ENCODE data around the gene AGK. TPM values are rescaled to one million over a fixed set of nuclear protein-coding genes. Genes with fewer than 3 reads are reported as not detected.
A peak's percentile ranks its signal among the peaks of the same experiment; 100 is the strongest.
"Not testable (repeated sequence)": the region's sequence is repeated elsewhere in the genome, so short reads cannot be mapped to it uniquely, and the experiment has no call there.

The AGK gene
- polyA plus RNA-seq, 1 donor from 2014 or later, result 23.1 TPM

GRCh38 chr7:141534757-141535737 is 16.2 kb upstream of the AGK start:
- Mint-ChIP-seq H3K4me1 (peaks cover 0 to 2% (median 0%) of the 10 kb centered on the region in 3 donors), H3K27ac (no peak overlapping the region), H3K4me3 (no peak overlapping the region), H3K9me3 (no peaks in the 10 kb centered on the region), H3K36me3 (no peaks in the 10 kb centered on the region), H3K27me3 (peaks cover 6% of the 10 kb centered on the region)

DNA sequence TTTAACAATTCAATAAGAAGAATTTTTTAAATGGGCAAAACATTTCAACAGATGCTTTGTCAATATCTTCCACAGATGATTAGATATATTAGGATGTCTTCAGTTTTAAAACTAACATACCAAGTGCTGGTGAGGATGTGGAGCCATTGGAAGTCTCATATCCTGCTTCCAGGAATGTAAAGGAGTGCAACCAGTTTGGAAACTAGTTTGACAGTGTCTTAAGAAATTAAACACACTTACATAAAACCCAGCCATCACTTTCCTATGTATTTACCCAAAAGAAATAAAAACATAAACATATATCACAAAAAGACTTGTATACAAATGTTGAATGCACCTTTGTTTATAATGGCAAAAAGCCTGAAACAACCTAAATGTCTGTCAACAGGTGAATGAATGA is 13.3 kb upstream of the AGK start:
- Mint-ChIP-seq H3K36me3 (no peaks in the 10 kb centered on the region), H3K4me1 (peaks cover 0 to 2% (median 0%) of the 10 kb centered on the region in 3 donors), H3K4me3 (no peak overlapping the region), H3K9me3 (no peaks in the 10 kb centered on the region), H3K27ac (no peak overlapping the region), H3K27me3 (peaks cover 8% of the 10 kb centered on the region)

- H3K4me3 Mint-ChIP-seq, result no peak overlapping the region
- peaks cover 3% of the 10 kb centered on the region for H3K36me3 Mint-ChIP-seq
- H3K27me3 Mint-ChIP-seq, result peaks cover 2% of the 10 kb centered on the region
- H3K27ac Mint-ChIP-seq, result no peak overlapping the region
- no peaks in the 10 kb centered on the region for H3K4me1 Mint-ChIP-seq
- H3K9me3 Mint-ChIP-seq, result peaks cover 0 to 2% (median 0%) of the 10 kb centered on the region in 3 donors
Observed at GRCh38 chr7:141541375-141541774, 9.8 kb upstream of the AGK start.

- H3K9me3 Mint-ChIP-seq, result peaks cover 0 to 2% (median 0%) of the 10 kb centered on the region in 3 donors
- peaks cover 0 to 4% (median 4%) of the 10 kb centered on the region in 3 donors for H3K4me1 Mint-ChIP-seq
- H3K4me3 Mint-ChIP-seq, result no peak overlapping the region
- H3K27me3 Mint-ChIP-seq, result peaks cover 2% of the 10 kb centered on the region
- peaks cover 6% of the 10 kb centered on the region for H3K36me3 Mint-ChIP-seq
- H3K27ac Mint-ChIP-seq, result no peak overlapping the region
Observed at GRCh38 chr7:141544831-141545230, 6.4 kb upstream of the AGK start.

- peaks cover 9% of the 10 kb centered on the region for H3K36me3 Mint-ChIP-seq
- peak overlapping the region in 1 of 3 donors; percentile 10 for H3K27ac Mint-ChIP-seq
- peaks cover 25 to 30% (median 27%) of the 10 kb centered on the region in 3 donors for H3K4me1 Mint-ChIP-seq
- peaks cover 1% of the 10 kb centered on the region for H3K27me3 Mint-ChIP-seq
- peaks cover 0 to 2% (median 0%) of the 10 kb centered on the region in 3 donors for H3K9me3 Mint-ChIP-seq
- peak overlapping the region in 3 of 4 donors; percentile 88 to 93 (median 89) for H3K4me3 Mint-ChIP-seq
Observed at GRCh38 chr7:141549582-141549981, 1.6 kb upstream of the AGK start.

DNA sequence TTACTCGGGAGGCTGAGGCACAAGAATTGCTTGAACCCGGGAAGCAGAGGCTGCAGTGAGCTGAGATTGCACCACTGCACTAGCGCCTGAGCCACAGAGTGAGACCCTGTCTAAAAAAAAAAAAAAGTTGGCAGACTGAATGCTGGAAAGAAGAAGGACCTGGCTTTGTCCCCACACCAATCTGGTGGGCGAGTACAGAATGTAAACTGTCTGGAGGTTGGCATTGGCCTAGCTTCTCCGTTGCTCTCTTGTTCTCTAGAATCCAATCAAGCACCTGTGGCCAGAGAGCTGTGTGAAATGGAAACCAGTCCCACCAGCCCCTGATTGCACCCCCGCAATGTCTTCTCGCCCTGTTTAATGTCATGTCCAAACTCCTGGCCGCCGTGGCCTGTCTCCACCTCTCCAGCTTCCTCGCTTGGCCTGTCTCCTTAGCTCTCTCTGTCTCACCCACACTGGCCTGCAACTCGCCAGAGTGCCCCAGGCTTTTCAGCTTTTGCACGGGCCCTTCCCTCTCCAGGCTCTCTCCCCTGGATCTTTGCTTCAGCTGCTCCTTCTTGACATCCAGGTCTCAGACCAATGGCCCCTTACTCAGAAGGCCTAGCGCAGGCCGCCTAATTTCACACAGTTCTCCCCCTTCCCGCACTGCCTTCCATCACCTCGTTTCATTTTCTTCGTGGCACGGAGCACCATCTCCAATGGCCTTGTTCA is 670 bp upstream of the AGK start:
- Mint-ChIP-seq H3K4me3 (peak overlapping the region; percentile 88 to 94 (median 91)), H3K36me3 (peaks cover 9% of the 10 kb centered on the region), H3K4me1 (peaks cover 27 to 30% (median 28%) of the 10 kb centered on the region in 3 donors)

GRCh38 chr7:141551782-141552181 is 572 bp downstream of the AGK start:
- H3K4me1 Mint-ChIP-seq, result peaks cover 27 to 31% (median 30%) of the 10 kb centered on the region in 3 donors
- peak overlapping the region; percentile 21 to 73 (median 54) for H3K27ac Mint-ChIP-seq
- peaks cover 1% of the 10 kb centered on the region for H3K27me3 Mint-ChIP-seq
- peaks cover 0 to 2% (median 0%) of the 10 kb centered on the region in 3 donors for H3K9me3 Mint-ChIP-seq
- H3K36me3 Mint-ChIP-seq, result peaks cover 12% of the 10 kb centered on the region
- H3K4me3 Mint-ChIP-seq, result peak overlapping the region; percentile 88 to 97 (median 91)

More for the DNA sequence above, 670 bp upstream of the AGK start:
- H3K27me3 Mint-ChIP-seq, result peaks cover 1% of the 10 kb centered on the region
- peak overlapping the region in 2 of 3 donors; percentile 60 to 85 for H3K27ac Mint-ChIP-seq
- peaks cover 0 to 2% (median 0%) of the 10 kb centered on the region in 3 donors for H3K9me3 Mint-ChIP-seq

DNA sequence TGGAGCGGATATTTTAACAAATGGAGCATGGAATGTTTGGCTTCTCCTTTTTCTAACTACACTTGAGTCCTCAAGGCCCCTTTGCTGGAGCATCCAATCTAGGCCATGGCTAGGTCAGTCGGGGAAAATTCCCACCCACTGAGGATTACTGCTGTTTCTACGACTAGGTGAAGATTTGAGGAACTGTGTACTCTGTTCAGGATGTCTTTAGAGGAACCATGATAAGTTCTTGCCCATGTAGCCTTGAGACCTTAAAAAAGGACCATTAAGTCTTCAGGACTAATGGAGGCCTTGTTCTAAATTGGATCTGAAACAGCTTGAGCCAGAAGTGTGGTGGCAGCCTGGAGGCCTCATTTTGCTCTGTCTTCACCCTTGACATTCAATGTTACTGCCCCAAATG is 6.2 kb downstream of the AGK start:
- Mint-ChIP-seq H3K9me3 (peaks cover 2 to 12% (median 2%) of the 10 kb centered on the region in 3 donors), H3K27ac (peak overlapping the region in 2 of 3 donors; percentile 22 to 89), H3K4me3 (no peak overlapping the region), H3K4me1 (peaks cover 11 to 30% (median 23%) of the 10 kb centered on the region in 3 donors), H3K36me3 (peaks cover 22% of the 10 kb centered on the region), H3K27me3 (no peaks in the 10 kb centered on the region)

GRCh38 chr7:141557831-141558531 is 6.8 kb downstream of the AGK start:
- H3K36me3 Mint-ChIP-seq, result peaks cover 23% of the 10 kb centered on the region
- peak overlapping the region in 2 of 3 donors; percentile 61 to 89 for H3K27ac Mint-ChIP-seq
- H3K4me1 Mint-ChIP-seq, result peaks cover 5 to 24% (median 18%) of the 10 kb centered on the region in 3 donors
- H3K4me3 Mint-ChIP-seq, result peak overlapping the region in 1 of 4 donors; percentile 24
- peaks cover 2 to 12% (median 2%) of the 10 kb centered on the region in 3 donors for H3K9me3 Mint-ChIP-seq
- H3K27me3 Mint-ChIP-seq, result not testable (repeated sequence)

GRCh38 chr7:141558544-141559183 is 7.5 kb downstream of the AGK start:
- Mint-ChIP-seq H3K36me3 (peaks cover 29% of the 10 kb centered on the region), H3K27ac (peak overlapping the region in 2 of 3 donors; percentile 16 to 61), H3K27me3 (no peaks in the 10 kb centered on the region), H3K9me3 (peaks cover 4 to 18% (median 5%) of the 10 kb centered on the region in 3 donors), H3K4me3 (peak overlapping the region in 2 of 4 donors; percentile 42 to 47), H3K4me1 (peaks cover 0 to 21% (median 18%) of the 10 kb centered on the region in 3 donors)

GRCh38 chr7:141559961-141560360 is 8.8 kb downstream of the AGK start:
- Mint-ChIP-seq H3K36me3 (peaks cover 34% of the 10 kb centered on the region), H3K27ac (no peak overlapping the region), H3K4me1 (peaks cover 0 to 29% (median 21%) of the 10 kb centered on the region in 3 donors), H3K4me3 (no peak overlapping the region), H3K9me3 (peaks cover 6 to 24% (median 7%) of the 10 kb centered on the region in 3 donors), H3K27me3 (no peaks in the 10 kb centered on the region)

DNA sequence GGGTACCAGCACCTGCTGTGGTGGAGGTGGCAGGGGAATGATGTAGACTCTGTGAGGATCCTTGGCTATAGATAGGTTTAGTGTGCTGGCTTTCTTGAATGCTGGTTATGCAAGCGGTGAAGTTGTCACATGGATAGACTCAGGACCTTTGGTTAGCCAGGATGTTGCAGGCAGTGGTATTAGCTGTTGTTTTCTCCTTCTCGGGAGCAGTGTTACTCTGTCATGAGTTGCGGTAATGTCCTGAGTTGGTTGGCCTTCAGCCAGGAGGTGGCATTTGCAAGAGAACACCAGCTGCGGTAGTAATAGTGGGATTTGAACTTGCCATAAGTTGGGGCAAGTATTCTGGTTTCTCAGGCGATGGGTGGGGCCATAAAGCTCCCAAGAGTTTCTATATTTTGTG is 10.8 kb downstream of the AGK start:
- Mint-ChIP-seq H3K27ac (no peak overlapping the region), H3K36me3 (peaks cover 37% of the 10 kb centered on the region), H3K27me3 (no peaks in the 10 kb centered on the region), H3K9me3 (peaks cover 7 to 24% (median 7%) of the 10 kb centered on the region in 3 donors), H3K4me1 (peaks cover 0 to 28% (median 22%) of the 10 kb centered on the region in 3 donors), H3K4me3 (no peak overlapping the region)

DNA sequence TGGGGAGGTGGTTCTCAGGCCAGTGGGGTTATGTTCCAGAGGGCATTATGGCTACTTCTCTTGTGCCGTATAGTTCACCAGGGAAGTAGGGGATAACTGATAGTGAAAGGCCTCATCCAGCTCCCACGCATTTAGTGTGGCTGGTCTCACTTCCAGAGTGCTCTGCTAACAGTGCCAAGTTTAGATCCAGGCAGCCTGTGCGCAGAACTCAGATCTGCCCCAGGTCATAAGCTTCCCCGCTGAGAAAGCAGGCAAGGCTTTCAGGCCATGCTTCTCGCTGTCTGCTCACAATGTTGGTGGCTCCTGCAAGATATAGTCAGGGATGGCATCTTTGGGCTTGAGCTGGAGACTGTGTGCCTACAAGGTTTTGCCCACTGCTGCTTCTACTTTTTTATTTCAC is 11.3 kb downstream of the AGK start:
- Mint-ChIP-seq H3K4me3 (no peak overlapping the region), H3K9me3 (peaks cover 7 to 24% (median 7%) of the 10 kb centered on the region in 3 donors), H3K27ac (no peak overlapping the region), H3K27me3 (no peaks in the 10 kb centered on the region), H3K4me1 (peaks cover 0 to 26% (median 19%) of the 10 kb centered on the region in 3 donors), H3K36me3 (peaks cover 34% of the 10 kb centered on the region)

DNA sequence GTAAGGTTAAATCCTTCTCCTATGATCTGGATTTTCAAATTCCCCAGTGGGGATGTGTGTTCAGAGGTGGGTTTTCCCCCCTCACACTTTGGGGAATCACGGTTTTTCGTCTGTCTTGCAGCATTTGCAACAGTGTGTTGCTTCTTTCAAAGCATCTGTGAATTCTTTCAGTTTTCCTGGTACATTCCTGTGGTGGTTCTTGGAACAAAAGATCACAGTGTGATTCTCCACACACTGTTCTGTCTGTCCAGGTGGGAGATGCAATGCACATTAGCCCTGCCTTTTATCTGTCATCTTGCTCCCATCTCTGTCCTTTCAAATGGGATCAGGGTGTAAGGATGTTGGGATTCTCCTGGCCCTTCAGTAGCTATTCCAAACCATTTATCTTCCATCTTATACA is 11.8 kb downstream of the AGK start:
- peak overlapping the region in 1 of 4 donors; percentile 42 for H3K4me3 Mint-ChIP-seq
- peaks cover 34% of the 10 kb centered on the region for H3K36me3 Mint-ChIP-seq
- H3K9me3 Mint-ChIP-seq, result peaks cover 7 to 24% (median 7%) of the 10 kb centered on the region in 3 donors
- peak overlapping the region in 1 of 3 donors; percentile 48 for H3K27ac Mint-ChIP-seq
- H3K27me3 Mint-ChIP-seq, result no peaks in the 10 kb centered on the region
- peaks cover 0 to 22% (median 16%) of the 10 kb centered on the region in 3 donors for H3K4me1 Mint-ChIP-seq

Measured in IgD-negative memory B cell (primary cell).